HG03342 (cell line): Measurements from ENCODE around the gene TARS1.
"Not testable (repeated sequence)": the region's sequence is repeated elsewhere in the genome, so short reads cannot be mapped to it uniquely, and the experiment has no call there.

Experiments
- ATAC-seq: cut with Tn5 transposase; IDR thresholded peaks from one replicate; pipeline ENCODE4 v1.9.1; 2021; ENCODE audit warnings: mild to moderate bottlenecking, moderate library complexity; ENCODE audit not compliant: unreplicated experiment

The TARS1 gene

GRCh38 chr5:33482335-33482734 is 41.6 kb downstream of the TARS1 start:
- ATAC-seq = no peak

GRCh38 chr5:33487236-33487635 is 46.5 kb downstream of the TARS1 start:
- ATAC-seq = no peak

- no peak for ATAC-seq
These were observed 48.0 kb downstream of the TARS1 start for GRCh38 chr5:33488558-33489355.

GRCh38 chr5:33489481-33490067 is 48.8 kb downstream of the TARS1 start:
- no peak for ATAC-seq

GRCh38 chr5:33490071-33490665 is 49.4 kb downstream of the TARS1 start:
- ATAC-seq = no peak

- ATAC-seq = no peak
These were observed 51.2 kb downstream of the TARS1 start for GRCh38 chr5:33491941-33492340.

- no peak for ATAC-seq
These were observed 53.7 kb downstream of the TARS1 start for GRCh38 chr5:33494466-33494865.

- no peak for ATAC-seq
These were observed 60.5 kb downstream of the TARS1 start for GRCh38 chr5:33501260-33501659.

- no peak for ATAC-seq
These were observed 61.1 kb downstream of the TARS1 start for GRCh38 chr5:33501899-33502298.

- ATAC-seq = no peak
These were observed 63.8 kb downstream of the TARS1 start for GRCh38 chr5:33504570-33504969.

GRCh38 chr5:33507426-33507825 is 66.7 kb downstream of the TARS1 start:
- ATAC-seq = no peak

- no peak for ATAC-seq
These were observed 68.3 kb downstream of the TARS1 start for GRCh38 chr5:33509036-33509435.

- no peak for ATAC-seq
These were observed 72.9 kb downstream of the TARS1 start for GRCh38 chr5:33513462-33514185.

GRCh38 chr5:33515366-33515765 is 74.6 kb downstream of the TARS1 start:
- ATAC-seq = not testable (repeated sequence)

- no peak for ATAC-seq
These were observed 75.7 kb downstream of the TARS1 start for GRCh38 chr5:33516421-33516820.
